Measurements from ENCODE around the gene CCDC57.
"Not testable (repeated sequence)": the region's sequence is repeated elsewhere in the genome, so short reads cannot be mapped to it uniquely, and the experiment has no call there.

The CCDC57 gene

DNA sequence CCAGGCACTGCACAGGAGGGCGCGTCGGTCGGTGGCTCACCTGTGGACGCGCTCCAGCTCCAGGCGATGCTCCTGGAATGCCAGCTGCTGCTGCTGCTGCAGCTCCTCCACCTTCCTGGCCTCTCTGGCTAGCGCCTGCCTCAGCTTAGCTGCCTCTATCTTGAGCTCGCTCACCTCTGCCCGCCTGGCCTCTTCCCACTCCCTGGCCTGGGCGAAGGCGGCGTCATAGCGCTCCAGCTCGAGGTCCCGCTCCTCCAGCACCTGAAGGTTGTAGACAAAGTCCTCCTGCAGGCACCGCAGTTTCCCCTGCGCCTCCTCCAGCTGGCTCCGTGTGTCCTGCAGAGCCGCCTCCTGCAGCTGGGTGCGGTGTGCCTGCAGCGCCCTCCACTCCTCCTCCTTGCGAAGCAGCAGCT, 11.1 kb downstream of the CCDC57 start:
- no peak for DNase-seq (ENCODE audit: low read depth in 2 of 2)

GRCh38 chr17:82200743-82201497, 11.7 kb downstream of the CCDC57 start:
- peak in 1 of 2 donors; percentile 34 for DNase-seq (ENCODE audit: low read depth in 2 of 2)

DNA sequence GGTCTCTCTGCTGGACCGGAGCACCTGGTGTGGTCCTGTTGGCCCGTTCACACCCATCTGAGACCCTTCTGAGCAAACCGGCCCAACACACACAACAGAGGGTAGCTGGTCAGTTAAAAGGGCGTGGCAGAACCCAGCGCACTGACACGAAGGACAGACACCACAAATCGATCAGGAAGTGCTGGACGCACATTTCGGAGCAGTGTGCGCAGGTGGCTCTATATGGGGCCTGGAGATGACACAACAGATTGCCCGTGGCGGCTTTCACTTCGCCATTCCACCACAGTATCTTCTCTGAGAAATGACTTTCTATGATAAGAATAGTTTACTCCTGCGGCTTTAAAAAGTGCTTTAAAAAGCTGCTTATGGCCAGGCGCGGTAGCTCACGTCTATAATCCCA, 12.5 kb downstream of the CCDC57 start:
- DNase-seq (ENCODE audit: low read depth in 2 of 2): no peak

DNA sequence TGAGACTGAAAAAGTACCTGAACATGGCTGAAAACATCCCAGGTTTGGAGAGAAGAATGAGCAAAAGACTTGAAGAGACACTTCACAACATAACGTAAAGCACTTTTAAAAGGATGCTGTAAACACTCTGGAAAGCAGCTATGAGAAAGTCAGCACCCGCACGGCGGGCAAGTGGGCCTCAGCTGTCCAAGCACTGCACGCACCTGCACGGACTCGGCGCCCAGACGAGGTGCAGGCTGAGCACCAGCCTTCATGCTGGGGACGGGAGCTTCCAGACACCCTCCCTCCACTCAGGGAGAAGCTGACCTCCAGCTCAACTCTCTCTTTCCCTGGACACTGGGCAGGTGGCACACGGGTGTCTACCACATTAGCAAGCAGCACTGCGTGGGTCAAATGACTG, 13.1 kb downstream of the CCDC57 start:
- DNase-seq (ENCODE audit: low read depth in 2 of 2): no peak

GRCh38 chr17:82198092-82198491, 14.6 kb downstream of the CCDC57 start:
- no peak for DNase-seq (ENCODE audit: low read depth in 2 of 2)

- DNase-seq (ENCODE audit: low read depth in 2 of 2): no peak
These were observed 16.7 kb downstream of the CCDC57 start for GRCh38 chr17:82195675-82196672.

- DNase-seq (ENCODE audit: low read depth in 2 of 2): no peak
These were observed 17.9 kb downstream of the CCDC57 start for GRCh38 chr17:82194765-82195164.

DNA sequence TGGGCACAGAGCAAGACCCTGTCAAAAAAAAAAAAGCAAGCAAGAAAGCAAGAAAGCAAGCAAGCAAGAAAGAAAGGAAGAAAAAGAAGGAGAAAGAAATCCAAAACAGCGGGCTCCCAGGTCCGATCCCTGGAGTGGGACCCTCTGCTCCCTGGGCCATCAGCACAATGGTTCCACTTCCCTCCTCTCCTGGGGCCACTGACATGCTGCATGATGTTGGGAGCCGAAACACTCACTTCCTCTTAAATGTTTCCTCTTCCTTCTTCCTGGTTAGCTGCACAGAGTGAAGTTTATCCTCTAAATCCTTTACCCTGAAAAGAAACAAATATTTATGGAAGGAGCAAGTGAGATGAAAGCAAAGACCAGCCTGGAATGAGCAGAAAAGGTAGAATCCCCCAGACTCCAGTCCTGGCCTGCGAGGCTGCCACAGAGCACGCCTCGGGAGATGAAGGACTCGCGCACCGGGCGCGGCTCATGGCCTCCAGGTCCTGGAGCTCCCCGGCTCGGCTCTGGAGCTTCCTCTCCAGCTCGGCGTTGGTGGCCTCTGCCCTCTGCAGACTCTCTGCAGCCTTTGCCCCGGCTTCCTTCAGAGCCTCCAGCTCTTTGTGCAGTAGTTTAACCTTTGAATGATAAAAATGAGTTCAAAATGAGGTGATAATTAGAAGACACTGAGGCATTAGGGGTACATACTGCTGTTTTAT, 19.0 kb downstream of the CCDC57 start:
- no peak for DNase-seq (ENCODE audit: low read depth in 2 of 2)

- DNase-seq (ENCODE audit: low read depth in 2 of 2): not testable (repeated sequence)
These were observed 19.6 kb downstream of the CCDC57 start for GRCh38 chr17:82193050-82193449.

- DNase-seq (ENCODE audit: low read depth in 2 of 2): no peak
These were observed 24.4 kb downstream of the CCDC57 start for GRCh38 chr17:82188001-82188961.

DNA sequence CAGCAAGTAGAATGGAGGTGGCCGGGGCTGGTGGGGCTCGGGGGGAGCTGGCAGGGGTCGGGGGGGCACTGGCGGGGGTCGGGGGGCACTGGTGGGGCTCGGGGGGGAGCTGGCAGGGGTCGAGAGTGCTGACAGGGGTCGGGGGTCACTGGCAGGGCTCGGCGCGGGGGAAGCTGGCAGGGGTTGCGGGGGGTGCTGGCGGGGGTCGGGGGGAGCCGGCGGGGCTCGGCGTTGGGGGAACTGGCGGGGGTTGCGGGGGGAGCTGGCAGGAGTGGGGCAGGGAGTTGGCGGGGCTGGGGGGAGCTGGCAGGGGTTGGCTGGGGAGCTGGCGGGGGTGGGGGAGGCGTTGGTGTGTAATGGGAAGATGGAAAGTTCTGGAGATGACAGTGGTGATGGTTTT, 25.1 kb downstream of the CCDC57 start:
- DNase-seq (ENCODE audit: low read depth in 2 of 2): no peak

DNA sequence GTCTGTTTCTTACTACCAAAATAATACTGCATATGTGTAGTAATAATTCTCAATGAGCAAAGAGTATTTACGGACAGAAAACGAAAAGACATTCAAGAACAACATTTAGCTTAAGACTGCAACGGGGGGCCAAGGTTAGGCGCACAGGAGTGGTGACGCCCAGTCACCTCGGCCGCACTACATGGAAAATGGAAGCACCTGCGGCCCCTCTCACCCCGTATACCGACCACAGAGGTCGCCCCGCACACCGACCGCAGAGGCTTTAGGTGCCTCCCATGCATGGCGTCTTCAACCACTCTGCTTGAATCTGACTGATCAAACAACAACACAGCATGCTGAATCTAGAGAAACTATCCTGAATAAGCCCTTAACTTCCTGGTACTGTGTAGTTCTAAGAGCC, 26.4 kb downstream of the CCDC57 start:
- DNase-seq (ENCODE audit: low read depth in 2 of 2): no peak

DNA sequence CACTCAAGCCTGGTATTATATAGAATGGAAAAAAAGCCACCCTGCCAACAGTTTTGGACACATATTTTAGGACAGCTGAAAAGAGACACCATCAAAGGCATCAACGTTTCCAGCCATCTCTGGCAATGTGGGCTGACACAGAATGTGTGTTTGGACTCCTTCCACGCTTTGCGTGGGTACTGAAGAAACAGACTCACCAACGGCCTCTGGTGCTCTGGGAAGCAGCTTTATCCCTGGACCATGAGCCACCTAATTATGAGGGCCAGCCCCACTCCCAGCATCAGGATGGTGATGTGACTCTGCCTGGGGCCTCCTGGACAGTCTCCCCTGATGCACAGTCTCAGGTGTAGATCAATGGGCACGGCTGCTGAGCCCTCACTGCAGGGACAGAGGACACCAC, 27.9 kb downstream of the CCDC57 start:
- DNase-seq (ENCODE audit: low read depth in 2 of 2): no peak

DNA sequence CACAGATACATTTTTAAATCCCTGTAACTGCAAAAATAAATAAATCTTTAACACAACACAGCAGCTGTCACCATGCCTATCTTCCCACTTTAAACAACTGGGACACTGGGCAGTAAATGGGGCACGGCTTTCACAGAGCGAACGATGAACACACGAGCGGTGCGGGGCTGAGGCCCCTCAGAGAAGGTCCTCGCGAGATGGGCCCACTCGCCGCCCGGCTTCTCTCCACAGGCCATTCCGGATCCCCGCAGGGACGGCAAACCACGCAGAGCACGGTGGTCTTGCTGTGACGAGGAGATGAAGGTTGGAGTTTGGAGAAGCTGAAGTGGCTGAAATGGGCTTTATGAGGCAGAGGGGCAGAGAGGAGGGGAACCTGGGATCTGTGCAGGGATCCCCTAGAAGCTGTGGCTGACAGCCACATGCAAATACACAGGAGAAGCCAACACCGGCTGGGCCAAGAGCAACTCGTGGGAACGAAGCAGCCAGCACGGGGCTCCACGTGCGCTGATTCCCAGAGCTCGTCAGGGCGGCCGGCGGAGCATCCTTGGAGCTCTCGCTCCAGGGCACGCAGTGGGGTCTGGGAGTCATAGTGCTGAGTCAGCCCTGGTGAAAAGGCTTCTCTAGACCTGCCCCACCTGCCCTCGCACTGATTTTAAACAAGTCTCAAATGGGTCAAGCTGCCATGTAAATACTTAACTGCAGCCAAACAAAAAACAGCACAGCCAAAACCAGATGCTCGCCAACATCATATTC, 31.7 kb downstream of the CCDC57 start:
- no peak for DNase-seq (ENCODE audit: low read depth in 2 of 2)

DNA sequence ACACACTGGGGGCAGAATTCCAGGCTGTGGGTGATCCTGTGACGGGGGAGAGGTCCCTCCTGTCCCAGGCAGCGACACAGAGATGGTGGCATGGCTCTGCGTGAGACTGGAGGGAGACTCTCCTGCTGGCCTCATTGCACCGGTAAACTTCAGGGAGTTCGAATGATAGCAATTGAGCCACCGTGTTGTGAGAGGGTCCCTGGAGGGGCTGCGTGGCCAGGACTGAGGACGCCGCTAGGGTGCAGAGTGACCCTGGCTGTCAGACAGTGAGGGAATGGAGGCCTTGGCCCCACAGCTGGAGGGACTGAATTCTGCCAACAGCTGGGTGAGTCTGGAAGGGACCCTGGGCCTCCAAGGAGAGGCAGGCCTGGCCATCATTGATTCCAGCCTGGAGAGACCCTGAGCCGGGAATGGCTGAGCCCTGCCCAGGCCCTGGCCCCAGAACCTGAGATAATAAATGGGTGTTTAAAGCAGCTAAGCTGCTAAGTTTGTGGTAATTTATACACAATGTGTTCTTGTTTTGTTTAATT, 32.6 kb downstream of the CCDC57 start:
- DNase-seq (ENCODE audit: low read depth in 2 of 2): no peak

- no peak for DNase-seq (ENCODE audit: low read depth in 2 of 2)
These were observed 33.2 kb downstream of the CCDC57 start for GRCh38 chr17:82179412-82179811.

GRCh38 chr17:82178499-82179261, 34.0 kb downstream of the CCDC57 start:
- no peak for DNase-seq (ENCODE audit: low read depth in 2 of 2)

DNA sequence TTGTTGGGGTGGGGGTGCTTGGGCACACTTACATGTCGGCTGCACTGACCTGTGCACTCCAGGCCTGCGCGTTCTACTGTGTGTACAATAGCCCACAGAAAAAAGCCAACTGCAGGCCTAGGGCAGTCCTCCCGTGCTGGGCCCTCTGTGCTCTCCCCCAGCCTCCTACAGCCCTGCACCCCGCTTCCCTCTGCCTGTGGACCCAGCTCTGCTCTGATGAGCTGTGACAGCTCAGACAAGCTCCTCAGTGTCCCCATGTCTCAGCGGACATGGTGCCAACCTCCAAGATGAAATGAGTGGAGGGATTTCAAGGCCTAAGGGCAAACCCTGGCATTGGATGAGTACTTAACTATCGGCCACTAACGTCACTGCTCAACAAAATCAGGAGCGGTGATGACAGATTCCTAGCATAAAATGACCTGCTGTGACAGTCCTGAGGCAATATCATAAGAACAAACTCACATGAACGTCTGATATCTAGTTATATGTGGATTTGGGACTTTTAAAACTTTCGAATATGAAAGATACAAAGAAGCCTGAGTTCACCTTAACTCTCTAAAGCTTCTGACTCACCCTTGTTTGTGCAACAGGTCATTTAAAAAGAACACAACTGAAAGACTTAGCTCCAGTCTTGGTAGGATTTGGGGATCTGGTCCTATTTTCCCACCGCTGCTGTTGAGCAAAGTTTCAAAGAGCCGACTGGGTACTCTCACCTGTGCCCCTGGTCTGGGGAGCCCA, 34.7 kb downstream of the CCDC57 start:
- DNase-seq (ENCODE audit: low read depth in 2 of 2): no peak

GRCh38 chr17:82177276-82177675, 35.4 kb downstream of the CCDC57 start:
- DNase-seq (ENCODE audit: low read depth in 2 of 2): no peak

All from stimulated activated CD4-positive, alpha-beta T cell treated with anti-CD3 and anti-CD28 coated beads, Interleukin-1b, Interleukin-23, amount 100 ng/mL, for 1 hour (primary cell).